ENCODE data around the gene MYEOV. TPM values are rescaled to one million over a fixed set of nuclear protein-coding genes. Genes with fewer than 3 reads are reported as not detected.

The MYEOV gene
- total RNA-seq, 1 experiment from 2014 or later = 0.22 TPM

- H3K56ac ChIP-seq (ENCODE audit: insufficient read length, low read depth, low read length) = no peak overlapping the region
- no peaks in the 10 kb centered on the region for H3K79me1 ChIP-seq (ENCODE audit: insufficient read depth, low read depth, low read length, poor library complexity, severe bottlenecking)
- H3K9ac ChIP-seq (ENCODE audit: extremely low read depth, insufficient read length, low read length) = no peak overlapping the region
- H2BK12ac ChIP-seq (ENCODE audit: insufficient read length, low read depth, low read length) = no peak overlapping the region
- no peak overlapping the region for H2BK15ac ChIP-seq (ENCODE audit: low read depth, low read length)
- no peaks in the 10 kb centered on the region; the same call in 1 of the 2 replicates for H3K27me3 ChIP-seq (ENCODE audit: insufficient read depth, low read length)
- peaks cover 0 to 2% of the 10 kb centered on the region in 2 experiments; a peak in 2 of 5 replicates for H3K9me3 Mint-ChIP-seq
- no peak for TF ChIP-seq CTCF (conservative IDR thresholded peaks at IDR 0.05)
- H3K4ac ChIP-seq (ENCODE audit: low read depth, low read length) = no peak overlapping the region
- H3K4me1 Mint-ChIP-seq = peaks cover 4 to 7% of the 10 kb centered on the region in 2 experiments
- H3K18ac ChIP-seq (ENCODE audit: insufficient read length, low read depth, low read length) = no peak overlapping the region
- no CpG with 5 or more reads among the region's 3 CpGs for WGBS (ENCODE audit: extremely low coverage, insufficient read length, low lambda C conversion rate)
- peaks cover 40% of the 10 kb centered on the region for H3K27me3 Mint-ChIP-seq (ENCODE audit: low read depth)
- no peak overlapping the region for H3K4me3 Mint-ChIP-seq
- H3K36me3 Mint-ChIP-seq (ENCODE audit: insufficient read depth in 1 of 3, low read depth in 3 of 3) = no peaks in the 10 kb centered on the region; a peak in 1 of 7 replicates
- H3K23me2 ChIP-seq (ENCODE audit: insufficient read length, low read depth, low read length, poor library complexity, severe bottlenecking) = no peaks in the 10 kb centered on the region
- H3T11ph ChIP-seq (ENCODE audit: low read length) = no peak overlapping the region
- H4K20me1 ChIP-seq (ENCODE audit: control insufficient read depth, insufficient read depth, insufficient read length) = no peaks in the 10 kb centered on the region
- no peak overlapping the region for H2BK120ac ChIP-seq (ENCODE audit: low read depth, low read length, poor library complexity, severe bottlenecking)
- no peak overlapping the region for H4K91ac ChIP-seq (ENCODE audit: insufficient read length, low read depth, low read length)
- no peak overlapping the region for H4K5ac ChIP-seq (ENCODE audit: insufficient read length, low read depth, low read length)
- no peak overlapping the region for H4K8ac ChIP-seq (replicated peaks; ENCODE audit: insufficient read length, low read depth, low read length)
- no peak overlapping the region for H3K27ac ChIP-seq (ENCODE audit: insufficient read length, low read depth, low read length)
- no peak overlapping the region for H2BK20ac ChIP-seq (ENCODE audit: low read depth, low read length, poor library complexity, severe bottlenecking)
- H3K79me2 ChIP-seq (ENCODE audit: insufficient read depth, low read length) = no peaks in the 10 kb centered on the region
- H3K9me3 ChIP-seq (ENCODE audit: control insufficient read depth, low read depth, low read length) = no peaks in the 10 kb centered on the region
- H3K4me1 ChIP-seq (ENCODE audit: insufficient read depth, low read length) = no peaks in the 10 kb centered on the region
- H2AFZ ChIP-seq (ENCODE audit: low read length) = no peak overlapping the region
- no peak overlapping the region for H2AK5ac ChIP-seq (ENCODE audit: insufficient read length, low read length)
- H2BK5ac ChIP-seq (ENCODE audit: insufficient read length, low read length) = no peak overlapping the region
- peak; percentile 1 for DNase-seq
- no peak overlapping the region for H3K14ac ChIP-seq (ENCODE audit: insufficient read depth, low read length)
- no peak overlapping the region for H3K23ac ChIP-seq (ENCODE audit: insufficient read length, low read depth, low read length)
- H3K27ac Mint-ChIP-seq = no peak overlapping the region
- H3K4me2 ChIP-seq (ENCODE audit: insufficient read depth, insufficient read length, low read length) = no peak overlapping the region
Observed at GRCh38 chr11:69244266-69244665, 49.7 kb upstream of the MYEOV start.

Measured in H9 (cell line).